ENCODE results near the gene FKBP14.

DNA sequence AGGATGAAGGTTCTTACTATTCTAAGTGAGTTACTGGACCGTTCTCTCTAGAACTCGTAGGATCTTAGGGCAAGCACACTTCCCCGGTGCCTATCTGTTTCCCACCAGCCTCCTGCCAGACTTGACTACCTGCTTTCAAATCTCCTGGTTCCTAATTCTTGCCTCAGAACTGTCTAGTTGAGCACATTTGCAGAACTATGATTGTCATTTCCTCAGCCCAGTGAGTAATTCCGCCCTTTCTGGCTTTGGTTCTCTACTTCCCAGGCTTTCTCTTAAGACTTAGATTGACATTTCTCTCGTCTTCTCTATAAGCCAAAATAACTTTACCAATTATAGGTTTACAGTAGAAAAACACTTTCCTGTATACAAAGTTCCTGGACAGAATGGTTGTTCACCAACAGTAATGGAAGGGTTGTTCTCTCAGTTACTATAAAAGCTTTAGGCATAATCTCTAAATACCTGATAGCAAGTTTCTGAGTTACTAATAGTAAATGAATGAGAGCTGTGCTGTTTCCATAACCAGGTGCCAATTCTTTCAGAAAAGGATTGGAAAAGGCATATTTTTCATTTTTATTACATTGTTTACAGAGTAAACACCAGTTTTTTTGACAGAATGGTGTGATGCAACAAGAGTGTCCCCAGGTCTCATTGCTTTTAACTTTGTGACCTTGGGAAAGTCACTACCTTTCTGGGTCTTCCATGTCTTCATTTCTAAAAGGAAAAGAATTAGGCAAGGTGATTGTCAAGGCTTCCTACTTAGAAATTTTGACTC, 42.8 kb upstream of the FKBP14 start:
- no peak for TF ChIP-seq POLR2A (IDR thresholded peaks at IDR 0.05; ENCODE audit: low read length)
- no peak for TF ChIP-seq GATA1 (IDR thresholded peaks at IDR 0.05; ENCODE audit: low read depth, low read length)

All from erythroblast (primary cell).